HG02884 (cell line): ENCODE results near the gene CFDP1.

Experiments used
- ATAC-seq: cut with Tn5 transposase; IDR thresholded peaks from one replicate; pipeline ENCODE4 v1.9.1; 2021; ENCODE audit warnings: mild to moderate bottlenecking, moderate library complexity; ENCODE audit not compliant: unreplicated experiment

The CFDP1 gene

DNA sequence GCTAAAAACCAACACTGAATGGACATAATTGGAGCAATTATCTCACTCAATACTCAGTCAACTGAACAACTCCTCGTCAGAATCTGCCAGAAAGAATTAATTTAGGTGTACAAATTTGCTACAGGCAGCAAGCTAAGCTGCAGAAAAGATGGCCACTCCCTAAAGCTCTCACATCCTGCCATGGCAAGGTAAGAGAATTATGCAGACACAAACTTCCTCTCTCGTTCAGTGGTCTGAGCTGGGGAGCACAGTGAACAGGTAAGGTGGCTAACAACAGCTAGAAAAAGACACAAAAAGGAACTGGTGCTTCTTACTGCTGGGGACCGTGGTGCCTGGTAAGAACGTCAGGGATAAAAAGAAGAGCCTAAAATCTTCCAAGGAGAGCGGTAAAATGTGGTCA, 107.0 kb downstream of the CFDP1 start:
- ATAC-seq: no peak

DNA sequence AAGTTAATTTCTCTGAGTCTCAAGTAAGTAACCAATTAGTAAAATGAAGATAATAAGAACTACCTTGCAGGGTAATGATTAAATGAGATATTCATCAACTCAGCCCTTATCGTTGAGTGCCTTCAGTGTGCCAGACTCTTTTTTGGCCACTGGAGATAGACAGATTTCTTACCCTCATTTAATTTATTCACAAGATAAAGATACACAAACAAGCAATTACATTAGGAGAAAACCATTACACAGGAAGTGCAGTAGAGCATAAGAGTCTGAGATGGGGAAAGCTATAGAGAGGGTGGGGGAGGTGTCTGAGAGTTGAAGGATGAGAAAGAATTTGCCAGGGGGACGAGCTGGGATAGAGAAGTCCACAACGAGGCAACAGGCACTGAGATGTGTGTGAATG, 109.4 kb downstream of the CFDP1 start:
- no peak for ATAC-seq

DNA sequence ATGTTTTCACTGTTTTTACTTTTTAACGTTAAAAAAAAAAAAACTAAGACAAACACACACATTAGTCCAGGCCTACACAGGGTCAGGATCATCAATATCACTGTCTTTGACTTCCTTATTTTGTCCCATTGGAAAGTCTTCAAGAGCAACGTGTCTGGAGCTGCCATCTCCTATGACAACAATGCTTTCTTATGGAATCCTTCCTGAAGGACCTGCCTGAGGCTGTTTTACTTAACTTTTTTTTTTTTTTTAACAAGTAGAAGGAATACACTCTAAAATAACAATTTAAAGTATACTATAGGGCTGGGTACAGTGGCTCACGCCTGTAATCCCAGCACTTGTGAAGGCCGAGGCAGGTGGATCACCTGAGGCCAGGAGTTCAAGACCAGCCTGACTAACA, 110.1 kb downstream of the CFDP1 start:
- ATAC-seq: no peak

DNA sequence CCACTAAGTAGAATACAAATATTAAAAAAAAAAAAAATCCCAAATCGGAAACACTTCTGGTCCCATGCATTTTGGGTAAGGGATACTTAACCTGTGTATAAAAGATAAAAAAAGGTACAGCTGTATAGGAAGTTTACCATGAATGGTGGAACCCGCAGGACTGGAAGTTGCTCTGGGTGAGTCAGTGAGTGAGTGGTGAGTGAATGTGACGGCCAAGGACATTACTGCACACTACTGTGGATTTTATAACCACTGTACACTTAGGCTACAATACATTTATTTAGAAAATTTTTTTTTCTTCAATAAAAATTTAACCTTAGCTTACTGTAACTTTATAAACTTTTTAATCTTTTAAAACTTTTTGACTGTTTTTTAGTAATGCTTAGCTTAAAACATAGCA, 110.6 kb downstream of the CFDP1 start:
- ATAC-seq: no peak

DNA sequence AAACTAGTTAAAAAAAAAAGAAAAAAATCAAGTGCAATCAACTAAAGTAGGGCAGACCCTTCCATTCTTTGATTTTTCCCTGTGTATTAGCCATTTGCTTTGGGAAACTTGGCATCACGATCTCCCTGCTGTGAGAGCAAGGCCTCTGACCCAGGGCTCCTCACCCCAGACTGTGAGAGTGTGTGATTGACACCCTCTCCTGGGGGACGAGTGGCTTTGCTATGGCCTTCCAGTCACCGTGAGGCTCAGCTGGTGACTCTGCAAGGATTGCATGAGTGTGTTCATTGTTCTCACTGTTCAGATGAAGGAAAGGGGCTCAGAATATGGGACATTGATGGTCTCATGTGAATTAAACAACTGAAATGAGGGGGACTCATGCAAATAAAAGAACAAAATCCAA, 112.9 kb downstream of the CFDP1 start:
- no peak for ATAC-seq

DNA sequence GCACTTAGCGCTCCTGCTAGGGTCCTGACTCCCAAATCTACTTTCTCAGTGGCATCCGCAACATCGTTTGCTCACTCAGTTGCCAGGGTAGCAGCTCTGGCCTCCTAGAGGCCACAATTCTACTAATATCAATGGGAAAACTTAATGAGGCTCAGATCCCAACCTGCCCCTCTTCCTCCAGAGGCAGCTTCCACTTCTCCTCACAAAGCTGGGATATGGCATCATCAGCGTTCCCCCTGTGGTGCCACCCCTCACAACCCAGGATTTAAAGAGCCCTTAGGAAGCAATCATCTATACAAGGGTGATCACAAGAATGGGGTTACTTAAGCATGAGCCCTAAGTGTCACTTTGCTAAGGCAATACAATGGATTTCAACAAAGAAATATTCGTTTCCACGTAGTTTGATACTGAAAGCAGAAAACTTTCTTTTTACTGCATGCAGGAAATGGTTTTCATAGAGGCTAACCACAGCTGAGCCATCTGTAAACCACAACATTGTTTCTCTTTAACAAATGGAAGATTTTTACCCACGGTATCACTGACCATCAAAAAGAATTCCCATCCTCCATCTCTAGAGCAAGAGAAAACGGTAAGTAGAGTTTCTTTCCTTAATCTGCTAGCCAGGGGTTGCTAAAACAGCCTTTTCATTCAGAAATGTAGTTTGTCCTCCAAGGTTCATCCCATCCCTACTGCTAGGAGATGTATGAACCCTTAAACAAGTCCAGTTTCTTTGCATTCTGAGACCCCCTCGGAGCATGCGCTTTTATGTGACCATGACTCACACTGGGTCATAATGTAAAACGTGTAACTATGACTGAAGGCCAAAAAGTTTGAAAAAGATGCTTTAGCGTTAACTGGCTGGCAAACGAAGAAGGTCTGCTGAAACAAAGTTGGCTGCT, 113.5 kb downstream of the CFDP1 start:
- peak; percentile 74 for ATAC-seq

DNA sequence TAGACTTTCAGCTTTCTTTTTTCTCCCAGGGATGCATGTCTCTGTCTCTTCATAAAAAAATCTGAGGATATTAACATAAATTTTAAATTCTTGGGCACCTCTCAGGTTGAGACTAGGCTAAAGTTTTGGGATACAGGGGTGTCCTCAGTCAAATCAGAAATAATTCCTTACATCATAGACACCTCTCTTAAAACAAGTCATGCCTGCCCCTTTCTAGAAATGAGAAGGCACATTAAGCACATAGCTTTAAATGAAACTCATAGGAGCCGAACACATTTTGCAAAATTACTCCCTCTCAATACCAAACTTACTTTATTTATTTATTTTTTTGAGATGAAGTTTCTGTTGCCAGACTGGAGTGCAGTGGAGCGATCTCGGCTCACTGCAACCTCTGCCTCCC, 114.6 kb downstream of the CFDP1 start:
- no peak for ATAC-seq

DNA sequence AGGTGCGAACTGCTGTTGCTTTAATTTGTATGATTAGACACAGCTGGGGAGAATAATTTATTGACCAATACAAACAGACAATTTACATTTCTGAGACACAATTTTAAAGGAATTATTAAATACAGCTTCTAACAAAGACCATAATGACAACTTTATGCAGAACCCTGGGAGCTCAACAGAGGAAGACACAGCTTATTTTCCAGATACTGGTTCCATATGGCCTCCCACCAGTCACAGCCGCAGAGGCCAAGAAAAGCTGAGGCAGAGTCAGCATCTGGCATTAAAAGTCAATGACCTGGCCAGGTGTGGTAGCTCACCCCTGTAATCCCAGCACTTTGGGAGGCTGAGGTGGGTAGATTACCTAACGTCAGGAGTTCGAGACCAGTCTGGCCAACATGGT, 115.8 kb downstream of the CFDP1 start:
- ATAC-seq: no peak

DNA sequence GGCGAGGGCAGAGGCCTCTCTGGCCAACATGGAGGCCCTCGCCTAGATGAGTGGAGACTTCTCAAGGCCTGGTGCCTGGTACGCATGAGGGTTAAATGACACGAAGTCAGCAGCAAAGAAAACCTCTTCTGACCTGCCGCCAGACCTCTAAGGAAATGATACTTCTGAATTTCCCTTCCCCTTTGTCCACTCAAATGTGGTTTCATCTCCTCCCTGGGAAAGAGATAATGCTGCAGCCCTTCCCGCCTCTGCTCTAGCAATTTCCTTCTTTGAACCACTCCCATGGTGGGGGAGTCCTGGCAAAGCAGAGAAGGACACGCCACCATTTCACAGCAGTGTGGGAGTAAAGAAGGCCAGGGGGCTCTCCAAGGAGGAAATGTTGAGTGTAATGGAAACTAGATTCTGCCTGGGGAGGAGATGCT, 116.2 kb downstream of the CFDP1 start:
- peak; percentile 32 for ATAC-seq

DNA sequence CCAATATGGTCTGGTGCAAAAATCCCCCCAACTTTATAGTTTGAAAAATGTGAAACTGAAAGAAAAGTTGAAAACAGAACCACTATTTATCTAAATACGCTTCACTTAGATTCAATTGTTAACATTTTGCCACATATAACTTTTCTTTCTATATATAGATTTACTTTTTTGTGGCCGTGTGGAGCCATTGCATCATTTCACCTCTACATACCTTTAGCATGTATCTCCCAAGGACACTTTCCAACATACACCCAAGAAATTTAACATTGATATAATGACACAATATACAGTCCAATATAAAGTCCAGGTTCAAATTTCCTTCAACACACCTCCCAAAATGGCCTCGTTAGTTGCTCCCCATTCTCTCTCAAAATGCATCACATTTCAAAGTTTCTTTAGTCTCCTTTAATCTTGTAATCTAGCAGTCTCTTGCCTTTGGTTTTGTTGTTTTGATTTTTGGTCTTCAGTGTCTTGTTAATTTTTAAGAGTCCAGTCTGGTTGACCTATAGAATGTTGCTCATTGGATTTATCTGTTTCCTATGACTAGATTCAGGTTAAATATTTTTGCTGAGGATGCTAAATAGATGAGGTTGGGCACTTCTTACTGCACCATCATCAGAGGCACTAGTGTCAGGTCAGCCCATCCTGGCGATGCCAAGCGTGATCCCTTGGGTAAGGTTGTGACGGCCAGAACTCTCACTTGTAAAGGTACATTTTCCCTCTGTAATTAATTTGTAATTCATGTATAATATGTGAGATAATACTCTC, 117.6 kb downstream of the CFDP1 start:
- ATAC-seq: no peak

DNA sequence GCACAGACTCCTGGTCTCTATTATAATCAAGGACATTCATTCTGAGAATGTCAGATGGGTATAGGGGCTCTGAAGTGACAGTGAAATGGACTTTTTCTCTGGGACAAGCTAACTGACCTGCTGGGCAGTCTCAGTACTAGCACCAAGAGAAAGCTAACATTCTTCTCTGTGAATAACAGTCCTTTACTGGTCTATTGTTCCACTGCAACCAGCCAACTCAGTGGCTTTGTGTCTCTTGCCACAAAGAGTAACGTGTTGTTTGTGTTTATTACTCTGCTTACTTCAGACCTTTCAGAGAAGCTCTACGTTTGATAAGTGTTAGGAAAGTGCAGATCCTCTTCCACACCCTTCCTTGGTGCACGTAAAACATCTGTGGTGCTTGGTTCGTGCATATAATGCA, 120.4 kb downstream of the CFDP1 start:
- ATAC-seq: no peak

DNA sequence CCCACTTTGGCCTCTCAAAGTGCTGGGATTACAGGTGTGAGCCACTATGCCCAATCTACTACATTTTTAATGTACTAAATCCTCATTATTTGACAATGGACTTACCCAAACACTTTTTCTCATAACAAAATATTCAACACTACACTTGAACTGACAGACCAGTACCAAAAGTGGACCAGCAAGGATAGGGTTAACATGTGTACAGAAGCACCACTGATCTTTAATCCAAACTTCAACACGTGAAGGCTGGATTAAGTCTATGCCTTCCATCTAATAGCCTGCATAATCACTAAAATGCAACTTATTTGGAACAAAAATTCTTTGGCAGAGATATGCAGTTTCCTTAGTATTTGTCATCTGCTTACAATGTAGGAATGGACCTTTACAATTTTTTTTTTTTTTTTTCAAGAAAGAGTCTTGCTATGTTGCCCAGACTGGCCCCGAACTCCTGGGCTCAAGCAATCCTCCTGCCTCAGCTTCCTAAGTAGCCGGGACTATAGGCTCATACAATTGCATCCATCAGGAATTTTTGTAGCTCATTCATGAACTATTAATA, 121.8 kb downstream of the CFDP1 start:
- no peak for ATAC-seq

DNA sequence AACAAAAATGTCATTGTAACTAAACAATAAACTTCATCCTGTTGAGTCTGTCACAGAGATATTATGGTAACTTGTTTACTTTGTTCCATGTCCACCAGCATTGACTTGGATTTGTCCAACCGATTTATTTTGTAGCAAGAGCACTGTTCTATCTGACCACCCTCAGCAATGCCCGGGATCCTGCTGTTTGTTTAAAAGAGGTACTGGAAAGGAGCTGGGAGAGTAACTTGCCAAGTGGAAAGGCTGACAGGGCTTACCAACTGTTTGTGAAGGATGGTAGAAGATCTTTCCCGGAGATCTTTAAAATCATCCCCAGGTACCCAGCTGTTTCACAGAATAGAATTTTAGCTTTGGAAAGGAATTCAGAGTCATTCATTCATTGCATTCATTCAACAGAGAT, 122.8 kb downstream of the CFDP1 start:
- ATAC-seq: no peak

DNA sequence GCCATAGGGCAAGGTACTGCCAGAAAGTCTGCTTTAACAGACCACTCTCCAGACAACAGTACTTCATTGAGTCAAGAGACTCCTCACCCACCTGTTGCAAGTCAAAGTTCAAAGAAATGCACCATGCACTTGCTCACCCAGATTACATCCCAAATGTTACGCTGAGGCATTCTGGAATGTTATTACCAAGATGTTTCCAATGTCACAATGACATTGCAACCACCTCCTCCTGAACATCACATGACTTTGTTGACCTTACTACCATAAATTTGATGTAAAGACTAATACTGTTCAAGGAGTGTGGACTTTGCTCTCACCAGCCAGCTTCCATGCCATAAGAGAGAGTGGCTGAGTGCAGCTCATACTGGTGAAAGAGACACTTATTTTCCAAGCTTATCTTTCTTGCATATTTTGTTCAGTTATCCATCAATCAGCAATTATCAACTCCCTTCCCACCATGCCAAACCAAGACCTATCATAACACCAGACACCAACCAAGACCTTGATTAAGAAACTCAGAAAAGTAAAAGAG, 123.3 kb downstream of the CFDP1 start:
- no peak for ATAC-seq

DNA sequence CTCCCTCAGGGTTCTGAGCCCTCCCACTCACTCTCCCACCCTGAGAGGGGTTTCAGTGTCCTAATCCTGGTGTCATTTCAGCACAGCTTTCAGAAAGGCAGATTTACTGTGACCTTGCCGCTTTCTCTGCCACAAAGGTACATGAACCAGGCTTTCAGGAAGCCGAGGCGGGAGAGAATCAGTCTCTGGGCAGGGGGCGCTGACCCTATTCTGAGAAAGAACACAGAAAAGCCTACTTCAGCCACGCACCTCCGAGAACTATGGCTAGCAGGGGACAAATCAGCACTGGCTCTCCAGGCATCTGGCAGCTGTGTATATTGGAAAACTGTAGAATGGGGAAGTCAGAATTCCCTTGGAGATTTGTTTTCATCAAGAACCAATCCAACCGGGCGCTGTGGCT, 124.1 kb downstream of the CFDP1 start:
- ATAC-seq: no peak

DNA sequence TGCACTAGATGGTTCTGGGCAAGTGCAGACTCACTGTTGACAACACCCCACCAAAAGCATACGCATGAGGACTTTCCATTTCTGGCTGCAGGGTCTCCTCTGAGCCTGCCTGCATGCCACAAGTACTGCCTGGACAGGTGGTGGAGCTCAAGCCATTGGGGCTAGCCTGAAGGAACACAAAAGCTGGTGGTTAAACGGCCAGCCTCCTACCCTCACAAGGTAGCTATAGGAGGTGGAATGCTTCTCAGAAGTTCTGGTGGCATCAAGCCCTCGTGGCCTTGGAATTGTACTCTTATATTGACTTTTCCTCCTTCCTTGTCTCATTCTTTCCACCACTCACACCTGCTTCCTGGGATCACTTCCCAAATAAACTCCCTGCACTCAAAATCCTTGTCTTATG, 125.3 kb downstream of the CFDP1 start:
- no peak for ATAC-seq

DNA sequence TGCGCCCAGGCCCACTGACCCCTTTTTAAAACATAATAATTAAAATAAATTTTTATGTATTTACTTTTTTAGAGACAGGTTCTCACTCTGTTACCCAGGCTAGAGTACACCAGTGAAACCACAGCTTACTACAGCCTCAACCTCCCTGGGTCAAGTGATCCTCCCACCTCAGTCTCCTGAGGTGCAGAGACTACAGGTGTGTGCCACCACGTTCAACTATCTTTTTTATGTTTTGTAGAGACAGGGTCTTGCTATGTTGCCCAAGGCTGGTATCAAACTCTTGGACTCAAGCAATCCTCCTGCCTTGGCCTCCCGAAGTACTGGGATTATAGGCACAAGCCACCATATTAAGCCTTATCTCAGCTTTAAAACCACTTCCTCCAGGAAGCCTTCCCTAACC, 125.8 kb downstream of the CFDP1 start:
- no peak for ATAC-seq

DNA sequence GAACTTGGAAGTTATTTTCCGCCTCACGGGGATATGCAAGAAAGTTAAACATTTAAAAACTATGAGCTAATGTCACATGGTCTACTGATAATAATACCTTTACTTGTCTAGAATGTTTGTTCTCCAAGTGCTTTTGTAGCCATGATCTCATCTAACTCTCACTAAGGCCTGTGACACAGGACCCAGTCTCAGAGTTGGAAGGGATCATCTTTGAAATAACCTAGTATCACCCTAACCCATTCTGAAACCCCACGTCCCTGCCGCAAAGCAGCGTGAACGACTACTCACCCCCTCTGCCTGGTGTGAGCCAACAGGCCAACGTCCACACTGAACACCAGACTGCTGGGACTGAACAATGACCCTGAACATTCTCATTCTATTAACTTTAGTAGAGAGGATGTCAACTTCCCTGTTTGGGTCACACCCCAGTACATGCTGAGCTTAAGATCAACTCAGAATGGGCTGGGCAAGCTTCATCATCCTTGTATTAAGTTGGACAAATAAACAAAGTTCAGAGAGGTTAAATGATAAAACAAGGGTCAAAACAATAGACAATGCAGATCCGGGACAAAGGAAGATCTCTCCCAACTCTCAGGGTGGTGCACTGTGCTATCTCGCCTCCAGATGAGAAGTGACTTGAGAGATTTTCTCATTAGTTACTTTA, 127.1 kb downstream of the CFDP1 start:
- no peak for ATAC-seq

DNA sequence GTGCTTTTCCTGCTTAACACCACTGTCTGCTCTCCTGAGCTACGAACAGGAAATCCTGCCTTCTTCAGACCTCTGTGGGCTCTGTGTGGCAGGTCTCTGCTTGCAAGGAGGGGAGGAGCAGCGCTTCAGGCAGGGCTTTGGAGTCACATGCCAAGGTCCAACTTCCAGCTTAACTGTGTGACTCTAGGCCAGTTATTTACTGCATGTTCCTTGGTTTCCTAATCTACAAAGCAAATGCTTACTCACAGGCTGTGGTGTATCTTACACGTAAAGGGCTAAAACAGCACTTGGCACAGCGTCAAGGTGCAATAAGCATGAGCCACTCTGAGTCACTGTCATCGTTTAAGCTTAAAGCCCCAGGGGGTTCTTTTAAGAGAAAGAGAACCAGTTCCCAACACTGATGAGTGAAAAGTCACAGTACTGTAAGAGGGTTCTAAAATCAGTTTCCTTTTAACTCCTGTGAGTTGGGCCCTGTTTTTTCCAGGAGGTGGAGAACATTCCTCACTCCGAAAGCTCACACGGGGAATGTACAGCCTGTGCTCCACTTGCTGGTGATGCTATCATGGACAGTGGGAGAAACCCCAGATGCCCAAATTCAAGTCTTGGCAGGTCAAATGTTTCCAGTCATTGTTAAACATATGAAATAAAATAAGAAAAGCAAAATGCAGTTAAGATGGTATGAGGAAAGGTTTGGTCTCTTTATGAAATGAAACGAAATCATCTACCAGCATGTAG, 127.8 kb downstream of the CFDP1 start:
- peak; percentile 90 for ATAC-seq
